Cerebellar cortex (tissue), 1 donor: ENCODE results near the gene ACAD11.

ENCODE experiments used
- DNase-seq: peaks from one replicate; pipeline ENCODE4 v3.0.0-alpha.2; 2015; ENCODE audit warnings: low spot score

Gene ACAD11

GRCh38 chr3:132659365-132660051 is at the start of gene ACAD11:
ACAD11 (minus strand) TSS chr3:132659809; CDS start chr3:132659751, 58 bp downstream.
- DNase-seq: peak; percentile 77

GRCh38 chr3:132703733-132704132 is 44.1 kb upstream of the ACAD11 start:
- no peak for DNase-seq

GRCh38 chr3:132695422-132695821 is 35.8 kb upstream of the ACAD11 start:
- DNase-seq: no peak

- DNase-seq: no peak
Measured at GRCh38 chr3:132694991-132695390, 35.4 kb upstream of the ACAD11 start.

GRCh38 chr3:132690040-132690439 is 30.4 kb upstream of the ACAD11 start:
- no peak for DNase-seq

- no peak for DNase-seq
Measured at GRCh38 chr3:132682201-132682600, 22.6 kb upstream of the ACAD11 start.

- DNase-seq: no peak
Measured at GRCh38 chr3:132681421-132681820, 21.8 kb upstream of the ACAD11 start.

- DNase-seq: no peak
Measured at GRCh38 chr3:132679911-132680310, 20.3 kb upstream of the ACAD11 start.

- DNase-seq: no peak
Measured at GRCh38 chr3:132675408-132675807, 15.8 kb upstream of the ACAD11 start.

GRCh38 chr3:132669256-132669777 is 9.7 kb upstream of the ACAD11 start:
- DNase-seq: no peak

GRCh38 chr3:132665230-132665745 is 5.7 kb upstream of the ACAD11 start:
- no peak for DNase-seq

- no peak for DNase-seq
Measured at GRCh38 chr3:132662212-132662611, 2.6 kb upstream of the ACAD11 start.

- DNase-seq: peak; percentile 7
Measured at GRCh38 chr3:132661101-132661500, 1.5 kb upstream of the ACAD11 start.

- no peak for DNase-seq
Measured at GRCh38 chr3:132660811-132661070, 1.1 kb upstream of the ACAD11 start.

- peak; percentile 70 for DNase-seq
Measured at GRCh38 chr3:132660052-132660810, 622 bp upstream of the ACAD11 start, which contains the start of gene UBA5. UBA5 (plus strand) TSS chr3:132660329; CDS start chr3:132660538, 209 bp downstream.

GRCh38 chr3:132659000-132659364 is 627 bp downstream of the ACAD11 start:
- DNase-seq: no peak

GRCh38 chr3:132657869-132658747 is 1.5 kb downstream of the ACAD11 start:
- no peak for DNase-seq

GRCh38 chr3:132655471-132655870 is 4.1 kb downstream of the ACAD11 start:
- no peak for DNase-seq

- no peak for DNase-seq
Measured at GRCh38 chr3:132654721-132655120, 4.9 kb downstream of the ACAD11 start.

- DNase-seq: no peak
Measured at GRCh38 chr3:132654190-132654589, 5.4 kb downstream of the ACAD11 start.

- DNase-seq: no peak
Measured at GRCh38 chr3:132652640-132653270, 6.9 kb downstream of the ACAD11 start.

GRCh38 chr3:132650153-132650552 is 9.5 kb downstream of the ACAD11 start:
- no peak for DNase-seq
